GM19351 (cell line): ENCODE data around the gene TTLL11.
"Not testable (repeated sequence)": the region's sequence is repeated elsewhere in the genome, so short reads cannot be mapped to it uniquely, and the experiment has no call there.

Experiments used
- ATAC-seq: cut with Tn5 transposase; IDR thresholded peaks from one replicate; pipeline ENCODE4 v1.9.1; 2021; ENCODE audit warnings: mild to moderate bottlenecking, moderate library complexity; ENCODE audit not compliant: unreplicated experiment

TTLL11 gene

GRCh38 chr9:121800376-121800775 is 292.7 kb downstream of the TTLL11 start:
- no peak for ATAC-seq

- ATAC-seq = no peak
Measured at GRCh38 chr9:121798941-121799340, 294.2 kb downstream of the TTLL11 start.

GRCh38 chr9:121797081-121797480 is 296.0 kb downstream of the TTLL11 start:
- ATAC-seq = no peak

GRCh38 chr9:121794334-121794733 is 298.8 kb downstream of the TTLL11 start:
- ATAC-seq = not testable (repeated sequence)

GRCh38 chr9:121792476-121792875 is 300.6 kb downstream of the TTLL11 start:
- not testable (repeated sequence) for ATAC-seq

GRCh38 chr9:121790841-121791240 is 302.3 kb downstream of the TTLL11 start:
- no peak for ATAC-seq

- no peak for ATAC-seq
Measured at GRCh38 chr9:121788686-121789366, 304.3 kb downstream of the TTLL11 start.

- ATAC-seq = no peak
Measured at GRCh38 chr9:121786998-121787422, 306.1 kb downstream of the TTLL11 start.

- ATAC-seq = no peak
Measured at GRCh38 chr9:121786543-121786948, 306.6 kb downstream of the TTLL11 start.

GRCh38 chr9:121785673-121786542 is 307.2 kb downstream of the TTLL11 start:
- no peak for ATAC-seq

GRCh38 chr9:121784731-121785411 is 308.2 kb downstream of the TTLL11 start:
- ATAC-seq = no peak

GRCh38 chr9:121783521-121784507 is 309.3 kb downstream of the TTLL11 start:
- no peak for ATAC-seq

GRCh38 chr9:121783111-121783510 is 310.0 kb downstream of the TTLL11 start:
- ATAC-seq = no peak

- no peak for ATAC-seq
Measured at GRCh38 chr9:121782514-121783110, 310.5 kb downstream of the TTLL11 start.

- no peak for ATAC-seq
Measured at GRCh38 chr9:121781701-121782464, 311.2 kb downstream of the TTLL11 start.

- no peak for ATAC-seq
Measured at GRCh38 chr9:121781145-121781548, 312.0 kb downstream of the TTLL11 start.

GRCh38 chr9:121780177-121781040 is 312.7 kb downstream of the TTLL11 start:
- no peak for ATAC-seq
